Stimulated activated CD4-positive, alpha-beta T cell treated with anti-CD3 and anti-CD28 coated beads, Interleukin-15, amount 100 ng/mL, for 1 hour (primary cell): Measurements from ENCODE around the gene MTX1.

Experiments used
- DNase-seq, 2 donors: peaks; one replicate each; pipeline ENCODE4 v3.0.0-alpha.2; 2020; ENCODE audit warnings: low read depth in 1 of 2, low spot score in 1 of 2

Gene MTX1

DNA sequence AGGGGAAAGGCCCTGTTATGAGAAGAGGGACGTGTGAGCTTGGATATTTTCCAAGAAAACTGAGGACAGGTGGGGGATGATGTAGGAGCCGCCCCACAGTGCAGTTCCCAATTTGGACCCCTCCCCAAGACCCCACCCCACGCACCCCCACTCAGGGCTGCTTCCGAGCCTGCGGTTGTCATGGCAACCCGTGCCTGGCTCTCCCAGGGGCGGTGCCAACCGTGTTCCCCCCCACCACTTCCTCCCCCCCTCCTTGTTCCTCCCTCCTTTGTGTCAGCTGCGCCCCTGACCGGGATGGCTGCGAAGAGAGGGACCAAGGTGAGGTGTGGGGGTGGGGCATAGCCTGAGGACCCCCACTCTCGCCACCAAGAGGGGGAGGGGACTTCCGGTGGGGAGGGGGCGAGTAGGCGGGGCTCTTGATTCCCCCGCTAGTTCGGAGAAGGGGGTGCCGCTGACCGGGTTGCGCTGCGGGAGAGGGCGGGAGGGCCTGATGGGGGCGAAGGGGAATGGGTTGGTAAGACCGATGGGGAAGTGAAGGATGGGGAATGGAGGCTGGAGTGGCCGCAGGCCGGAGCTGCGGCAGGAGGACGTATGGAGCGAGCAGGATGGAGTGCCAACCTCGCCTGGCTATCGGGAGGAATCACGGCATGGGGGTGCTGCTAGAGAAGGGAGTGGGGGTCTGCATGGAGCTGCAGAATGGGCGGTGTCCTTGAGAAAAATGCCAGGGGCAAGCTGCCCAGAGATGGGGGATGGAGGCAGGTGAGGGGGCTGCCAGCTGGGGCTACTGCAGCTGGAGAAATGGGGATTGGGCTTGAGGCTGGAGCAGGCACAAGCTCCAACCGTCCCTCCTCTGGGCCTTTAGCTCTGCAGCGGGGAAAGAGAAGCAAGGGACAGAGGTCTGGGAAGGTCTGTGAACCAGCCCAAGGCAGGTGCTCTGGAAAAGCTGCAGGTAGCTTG, 33.9 kb upstream of the MTX1 start:
- peak in 1 of 2 donors; percentile 22 for DNase-seq

DNA sequence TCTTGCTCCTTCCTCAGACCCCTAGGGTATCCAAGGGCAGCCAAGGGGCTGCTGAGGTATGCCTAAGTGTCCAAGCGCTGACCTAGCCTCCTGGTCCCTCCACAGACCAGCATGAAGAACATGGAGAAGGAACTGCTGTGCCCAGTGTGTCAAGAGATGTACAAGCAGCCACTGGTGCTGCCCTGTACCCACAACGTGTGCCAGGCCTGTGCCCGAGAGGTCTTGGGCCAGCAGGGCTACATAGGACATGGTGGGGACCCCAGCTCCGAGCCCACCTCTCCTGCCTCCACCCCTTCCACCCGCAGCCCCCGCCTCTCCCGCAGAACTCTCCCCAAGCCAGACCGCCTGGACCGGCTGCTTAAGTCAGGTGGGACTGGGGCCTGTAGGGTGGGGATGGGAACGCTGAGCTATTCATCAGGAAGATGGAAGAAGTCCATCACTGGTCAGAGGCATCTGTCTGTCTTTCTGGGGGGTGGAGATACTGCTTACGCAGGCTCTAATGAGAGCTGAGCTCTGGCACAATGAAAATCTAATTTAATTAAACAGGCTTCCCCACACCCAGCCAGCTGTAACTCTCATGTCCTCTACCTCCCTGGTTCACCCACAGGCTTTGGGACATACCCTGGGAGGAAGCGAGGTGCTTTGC, 33.1 kb upstream of the MTX1 start:
- DNase-seq = no peak

DNA sequence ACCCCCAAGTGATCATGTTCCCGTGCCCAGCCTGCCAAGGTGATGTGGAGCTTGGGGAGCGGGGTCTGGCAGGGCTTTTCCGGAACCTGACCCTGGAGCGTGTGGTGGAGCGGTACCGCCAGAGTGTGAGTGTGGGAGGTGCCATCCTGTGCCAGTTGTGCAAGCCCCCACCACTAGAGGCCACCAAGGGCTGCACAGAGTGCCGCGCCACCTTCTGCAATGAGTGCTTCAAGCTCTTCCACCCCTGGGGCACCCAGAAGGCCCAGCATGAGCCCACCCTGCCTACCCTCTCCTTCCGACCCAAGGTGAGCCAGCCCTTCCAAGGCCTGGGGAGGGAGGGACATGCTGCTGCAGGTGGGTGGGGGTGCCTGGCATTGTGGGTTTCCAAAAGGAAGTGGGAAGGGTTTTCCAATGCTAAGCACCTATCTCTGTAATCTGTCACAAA, 32.5 kb upstream of the MTX1 start:
- no peak for DNase-seq

DNA sequence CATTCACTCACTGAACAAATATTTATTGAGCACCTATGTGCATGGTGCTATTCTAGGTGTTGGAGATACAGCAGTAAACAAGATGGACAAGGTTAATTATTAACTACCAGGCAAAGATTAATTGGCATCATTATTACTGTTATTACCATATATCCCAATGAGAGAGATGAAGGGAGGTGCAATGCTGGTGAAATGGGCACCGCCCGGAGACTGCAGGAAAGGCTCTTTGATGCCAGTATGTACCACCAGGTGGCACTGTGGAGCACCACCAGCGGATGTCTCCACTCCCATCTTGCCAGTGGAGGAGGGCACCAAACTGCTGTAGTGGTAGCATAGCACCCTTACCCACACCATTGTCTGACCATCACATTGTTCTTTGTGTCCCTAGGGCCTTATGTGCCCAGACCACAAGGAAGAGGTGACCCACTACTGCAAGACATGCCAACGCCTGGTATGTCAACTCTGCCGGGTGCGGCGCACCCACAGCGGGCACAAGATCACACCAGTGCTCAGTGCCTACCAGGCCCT, 31.9 kb upstream of the MTX1 start:
- DNase-seq = peak; percentile 69 to 75

DNA sequence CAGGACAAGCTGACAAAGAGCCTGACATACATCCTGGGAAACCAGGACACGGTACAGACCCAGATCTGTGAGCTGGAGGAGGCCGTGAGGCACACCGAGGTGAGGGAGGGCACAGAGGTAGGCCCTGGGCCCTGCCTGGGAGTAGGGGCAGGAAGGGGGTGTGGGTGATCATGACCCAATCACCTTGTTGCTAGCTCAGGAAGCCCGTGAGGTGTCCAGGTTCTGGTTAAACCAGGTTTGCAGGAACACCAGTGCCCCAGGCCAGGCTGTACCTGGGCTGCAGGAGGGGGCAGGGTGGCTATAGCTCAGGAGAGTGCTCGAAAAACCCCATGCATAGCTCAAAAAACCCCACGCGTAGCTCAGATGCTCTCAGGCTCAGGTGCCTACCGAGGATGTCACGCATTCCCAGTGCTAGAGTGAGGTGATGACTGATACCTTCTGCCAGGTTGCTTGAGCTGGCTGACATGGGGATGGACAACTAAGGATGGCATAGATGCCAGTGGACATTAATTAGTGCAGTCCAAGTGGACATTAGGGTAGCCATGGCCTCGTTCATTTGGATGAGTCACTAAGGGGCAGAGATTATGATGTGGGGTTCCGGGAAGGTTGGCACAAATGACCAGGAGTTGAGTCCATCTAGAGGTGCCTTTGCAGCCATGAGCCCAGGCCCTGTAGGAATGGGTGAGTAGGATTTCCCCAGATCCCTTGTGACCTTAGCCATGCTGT, 31.1 kb upstream of the MTX1 start:
- DNase-seq = no peak

DNA sequence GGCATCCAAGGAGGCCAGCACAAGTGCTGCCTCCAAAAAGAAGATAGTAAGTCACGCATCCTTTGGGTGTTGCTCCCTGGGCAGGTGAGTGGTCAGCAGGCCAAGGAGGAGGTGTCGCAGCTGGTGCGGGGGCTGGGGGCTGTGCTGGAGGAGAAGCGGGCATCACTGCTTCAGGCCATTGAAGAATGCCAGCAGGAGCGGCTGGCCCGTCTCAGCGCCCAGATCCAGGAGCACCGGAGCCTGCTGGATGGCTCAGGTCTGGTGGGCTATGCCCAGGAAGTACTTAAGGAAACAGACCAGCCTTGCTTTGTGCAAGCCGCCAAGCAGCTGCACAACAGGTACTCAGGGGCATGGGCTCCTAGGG, 30.6 kb upstream of the MTX1 start:
- DNase-seq = no peak

DNA sequence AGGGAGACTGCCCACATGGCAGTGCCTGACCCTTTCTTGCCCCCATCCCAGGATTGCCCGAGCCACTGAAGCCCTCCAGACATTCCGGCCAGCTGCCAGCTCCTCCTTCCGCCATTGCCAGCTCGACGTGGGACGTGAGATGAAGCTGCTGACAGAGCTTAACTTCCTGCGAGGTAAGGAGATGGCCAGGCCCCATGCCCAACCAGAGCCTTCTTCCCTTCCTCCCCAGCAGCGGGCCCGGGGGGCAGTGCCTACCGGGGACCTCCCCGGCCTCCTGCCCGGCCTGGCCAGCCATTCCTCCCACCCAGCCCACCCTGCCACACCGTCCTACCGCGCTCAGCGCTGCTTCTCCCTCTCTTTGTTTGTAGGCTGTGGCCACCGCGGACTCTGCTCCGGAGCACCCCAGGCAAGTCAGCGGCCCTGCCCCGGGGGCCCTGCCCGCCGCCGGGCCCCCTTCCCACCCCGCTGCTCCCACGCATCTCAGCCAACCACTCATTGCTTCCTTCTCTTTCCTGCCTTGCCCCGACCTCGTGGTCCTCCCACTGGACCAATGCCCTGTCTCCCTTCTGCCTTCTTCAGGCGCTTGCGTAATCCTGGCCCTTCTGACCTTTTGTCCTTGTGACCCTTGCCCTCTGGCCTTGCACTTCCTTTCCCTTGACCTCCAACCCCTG, 29.9 kb upstream of the MTX1 start:
- DNase-seq = no peak

DNA sequence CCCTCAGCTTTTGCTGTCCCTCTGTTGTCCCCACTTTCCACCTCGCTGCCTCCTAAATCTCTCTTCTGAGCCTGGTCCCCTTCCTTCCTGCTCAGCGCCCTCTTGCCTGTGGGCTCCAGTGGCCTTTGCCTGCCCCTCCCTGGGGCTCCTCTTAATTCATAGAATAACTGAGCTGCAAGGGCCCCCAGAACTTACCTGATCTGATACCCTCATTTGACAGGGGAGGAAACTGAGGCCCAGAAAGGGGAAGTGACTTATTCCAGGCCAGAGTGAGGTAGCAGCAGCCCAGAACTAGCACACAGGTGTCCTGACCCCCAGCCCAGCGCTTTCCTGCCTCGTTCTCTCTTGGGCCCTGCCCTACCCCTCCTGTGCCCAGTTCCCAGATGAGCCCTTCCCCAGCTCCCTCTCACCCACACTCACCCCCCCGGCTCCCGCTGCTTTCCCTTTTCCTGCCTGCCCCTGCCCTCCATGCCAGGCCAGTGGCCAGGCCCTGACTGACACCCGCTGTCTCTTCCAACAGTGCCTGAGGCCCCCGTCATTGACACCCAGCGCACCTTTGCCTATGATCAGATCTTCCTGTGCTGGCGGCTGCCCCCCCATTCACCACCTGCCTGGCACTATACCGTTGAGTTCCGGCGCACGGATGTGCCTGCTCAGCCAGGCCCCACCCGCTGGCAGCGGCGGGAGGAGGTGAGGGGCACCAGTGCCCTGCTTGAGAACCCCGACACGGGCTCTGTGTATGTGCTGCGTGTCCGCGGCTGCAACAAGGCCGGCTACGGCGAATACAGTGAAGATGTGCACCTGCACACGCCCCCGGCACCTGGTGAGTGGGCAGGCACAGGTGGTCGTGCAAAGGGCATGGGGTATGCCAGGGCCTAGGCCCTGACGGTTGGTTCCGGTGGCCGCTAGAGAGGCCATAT, 29.1 kb upstream of the MTX1 start:
- no peak for DNase-seq

DNA sequence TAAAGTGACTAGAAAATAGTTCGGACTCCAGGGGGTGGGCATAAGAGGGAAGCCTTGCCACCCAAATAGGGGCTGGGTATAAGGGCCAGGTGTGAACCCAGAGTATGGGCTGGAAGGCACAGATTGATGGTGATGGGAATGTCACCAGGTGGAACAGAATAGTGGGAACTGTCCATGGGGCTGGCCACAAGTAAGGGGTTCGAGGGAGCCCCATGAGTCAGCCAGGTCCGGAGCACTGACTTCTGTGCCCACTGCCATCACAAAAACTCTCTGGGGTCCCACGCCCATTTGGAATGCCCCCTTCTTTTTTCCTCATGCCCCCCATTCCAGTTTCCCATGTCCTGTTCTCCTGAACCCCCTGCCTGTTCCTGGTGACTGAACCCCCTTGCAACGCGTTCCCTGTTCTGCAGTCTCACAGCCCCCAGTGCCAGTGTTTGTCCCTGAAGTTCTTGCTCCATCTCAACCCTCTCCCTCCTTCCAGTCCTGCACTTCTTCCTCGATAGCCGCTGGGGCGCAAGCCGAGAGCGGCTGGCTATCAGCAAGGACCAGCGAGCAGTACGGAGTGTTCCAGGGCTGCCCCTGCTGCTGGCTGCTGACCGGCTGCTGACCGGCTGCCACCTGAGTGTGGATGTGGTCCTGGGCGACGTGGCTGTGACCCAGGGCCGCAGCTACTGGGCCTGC, 27.0 kb upstream of the MTX1 start:
- no peak for DNase-seq

DNA sequence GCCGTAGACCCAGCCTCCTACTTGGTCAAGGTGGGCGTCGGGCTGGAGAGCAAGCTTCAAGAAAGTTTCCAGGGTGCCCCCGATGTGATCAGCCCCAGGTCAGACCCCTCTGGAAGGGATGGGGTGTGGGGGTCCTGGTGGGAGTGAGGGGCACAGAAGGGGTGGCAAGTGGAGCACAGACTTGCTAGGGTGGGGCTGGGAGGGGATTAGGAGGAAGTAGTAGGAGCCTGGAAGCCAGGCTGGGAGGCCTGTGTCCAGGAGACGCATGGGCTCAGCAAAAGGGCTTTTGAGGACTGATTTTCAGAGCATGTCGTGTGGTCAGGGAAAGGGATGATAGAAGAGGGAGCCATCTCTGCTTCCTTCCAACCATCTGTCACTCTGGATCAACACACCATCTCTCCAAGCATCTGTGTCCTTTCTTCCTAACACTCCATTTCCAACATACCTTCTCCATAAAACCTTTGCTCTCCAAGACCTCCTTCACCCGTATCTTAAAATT, 26.4 kb upstream of the MTX1 start:
- no peak for DNase-seq

DNA sequence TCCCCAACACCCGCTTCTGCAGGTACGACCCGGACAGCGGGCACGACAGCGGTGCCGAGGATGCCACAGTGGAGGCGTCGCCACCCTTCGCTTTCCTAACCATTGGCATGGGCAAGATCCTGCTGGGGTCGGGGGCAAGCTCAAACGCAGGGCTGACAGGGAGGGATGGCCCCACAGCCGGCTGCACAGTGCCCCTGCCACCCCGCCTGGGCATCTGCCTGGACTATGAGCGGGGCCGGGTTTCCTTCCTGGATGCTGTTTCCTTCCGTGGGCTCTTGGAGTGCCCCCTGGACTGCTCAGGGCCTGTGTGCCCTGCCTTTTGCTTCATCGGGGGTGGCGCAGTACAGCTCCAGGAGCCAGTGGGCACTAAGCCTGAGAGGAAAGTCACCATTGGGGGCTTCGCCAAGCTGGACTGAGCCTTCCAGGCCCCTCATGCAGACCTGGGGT, 24.7 kb upstream of the MTX1 start:
- DNase-seq = no peak

DNA sequence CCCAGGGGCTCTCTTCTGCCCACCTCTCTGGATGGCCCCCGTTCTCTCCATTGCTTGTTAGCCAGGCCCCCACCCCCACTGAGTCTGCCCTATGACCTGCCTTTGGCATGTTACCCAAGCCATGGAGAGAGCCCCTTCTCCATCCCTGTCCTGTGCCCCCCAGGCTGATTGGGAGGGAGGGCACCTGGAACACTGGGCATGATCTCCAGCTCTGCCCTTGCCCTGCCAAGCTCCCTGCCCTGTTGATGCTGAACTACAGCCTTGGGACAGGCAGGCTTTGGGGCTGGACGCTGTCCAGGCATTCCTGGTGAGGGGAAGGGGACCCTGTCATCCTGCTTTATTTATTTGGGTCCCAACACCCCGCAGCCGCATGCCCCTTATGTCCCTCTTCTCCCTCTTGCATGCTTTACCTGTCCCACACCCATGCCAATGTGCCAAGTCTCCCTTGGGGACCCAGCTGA, 24.1 kb upstream of the MTX1 start:
- DNase-seq = no peak

DNA sequence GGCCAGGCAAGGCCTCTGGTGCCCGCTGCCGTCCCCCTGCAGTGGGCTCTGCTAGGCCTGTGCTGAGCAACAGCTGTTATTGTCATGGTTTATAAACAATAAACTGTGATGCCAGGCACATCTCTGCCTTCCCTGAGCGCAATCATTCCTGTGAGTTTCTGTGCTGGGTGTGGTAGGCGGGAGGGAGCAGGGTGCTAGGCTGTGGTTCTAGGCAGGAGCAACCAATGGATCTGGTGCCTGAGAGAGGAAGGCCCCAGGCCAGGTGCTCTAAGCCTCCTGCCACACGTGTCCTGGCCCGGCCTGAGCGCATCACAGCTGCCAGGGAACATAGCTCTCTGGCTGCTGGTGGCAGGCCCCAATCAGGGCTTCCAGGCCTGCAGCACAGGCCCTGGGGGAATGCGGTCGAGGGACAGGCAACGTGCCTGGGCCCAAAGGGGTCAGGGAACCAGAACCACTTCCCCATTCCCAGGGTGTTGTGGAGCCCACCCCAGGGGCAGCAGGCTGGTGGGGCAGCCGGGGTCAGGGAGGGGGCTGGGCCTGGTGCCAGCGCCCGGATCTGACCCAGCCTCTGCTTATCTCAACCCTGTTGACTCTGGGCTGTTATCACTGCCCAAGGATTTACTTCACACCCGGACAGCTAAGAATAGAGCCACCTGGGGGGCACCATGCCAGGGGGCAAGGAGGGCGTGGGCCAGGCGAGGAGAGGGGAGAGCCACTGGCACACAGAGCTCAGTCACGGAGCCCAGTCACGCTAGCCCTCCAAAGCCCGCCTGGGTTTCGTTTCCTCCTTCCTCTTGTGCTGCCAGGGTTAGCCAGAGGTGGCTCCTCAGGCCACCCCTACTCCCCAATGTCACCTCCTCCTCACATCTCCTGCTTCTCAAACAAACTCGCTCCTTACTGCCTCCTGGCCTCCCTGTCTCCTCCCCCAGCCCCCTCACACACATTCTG, 23.4 kb upstream of the MTX1 start:
- no peak for DNase-seq

DNA sequence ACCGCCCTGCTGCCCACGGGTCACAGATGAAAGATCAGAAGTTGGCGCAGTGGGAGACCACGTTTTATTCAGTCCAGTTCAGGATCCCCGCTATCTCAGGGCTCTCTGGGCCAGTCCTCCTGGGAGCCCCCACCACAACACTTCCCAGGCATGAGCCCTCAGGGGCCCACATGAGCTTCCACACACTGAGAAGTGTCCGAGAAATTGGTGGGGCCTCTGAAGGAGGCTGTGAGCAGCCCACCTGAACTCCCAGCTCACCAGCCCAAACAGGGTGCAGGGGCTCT, 22.8 kb upstream of the MTX1 start:
- DNase-seq = no peak

DNA sequence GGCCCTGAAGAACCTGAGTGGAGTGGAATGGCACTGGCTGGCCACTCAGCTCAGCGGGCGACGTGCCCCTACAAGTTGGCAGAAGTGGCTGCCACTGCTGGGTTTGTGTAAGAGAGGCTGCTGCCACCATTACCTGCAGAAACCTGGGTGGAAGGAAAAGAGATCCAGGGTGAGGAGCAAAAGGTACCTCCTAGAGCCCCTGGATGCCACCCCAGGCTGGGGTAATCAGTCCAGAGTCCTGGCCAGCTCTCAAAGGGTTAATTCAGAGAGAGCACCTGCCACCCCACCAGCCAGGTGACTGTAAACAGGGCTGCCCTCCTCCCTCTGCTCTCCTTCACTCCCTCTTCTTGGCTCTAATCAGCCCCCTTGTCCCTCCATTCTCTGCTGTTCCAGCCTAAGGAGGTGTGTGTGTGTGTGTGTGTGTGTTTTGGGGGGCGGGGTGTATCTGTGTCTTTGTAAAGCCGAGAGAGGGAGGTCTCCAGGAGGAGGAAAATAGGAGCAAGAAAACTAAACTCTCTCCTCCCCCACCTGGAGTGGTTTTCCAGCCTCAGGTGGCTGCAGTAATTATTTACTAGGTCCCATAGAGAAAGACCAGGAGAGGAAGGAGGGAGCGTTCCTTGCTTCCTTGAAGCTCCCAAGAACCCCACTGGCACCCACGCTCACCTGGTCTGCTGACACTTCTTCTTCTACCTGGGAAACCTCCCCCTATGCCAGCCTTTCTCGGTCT, 22.3 kb upstream of the MTX1 start:
- no peak for DNase-seq

DNA sequence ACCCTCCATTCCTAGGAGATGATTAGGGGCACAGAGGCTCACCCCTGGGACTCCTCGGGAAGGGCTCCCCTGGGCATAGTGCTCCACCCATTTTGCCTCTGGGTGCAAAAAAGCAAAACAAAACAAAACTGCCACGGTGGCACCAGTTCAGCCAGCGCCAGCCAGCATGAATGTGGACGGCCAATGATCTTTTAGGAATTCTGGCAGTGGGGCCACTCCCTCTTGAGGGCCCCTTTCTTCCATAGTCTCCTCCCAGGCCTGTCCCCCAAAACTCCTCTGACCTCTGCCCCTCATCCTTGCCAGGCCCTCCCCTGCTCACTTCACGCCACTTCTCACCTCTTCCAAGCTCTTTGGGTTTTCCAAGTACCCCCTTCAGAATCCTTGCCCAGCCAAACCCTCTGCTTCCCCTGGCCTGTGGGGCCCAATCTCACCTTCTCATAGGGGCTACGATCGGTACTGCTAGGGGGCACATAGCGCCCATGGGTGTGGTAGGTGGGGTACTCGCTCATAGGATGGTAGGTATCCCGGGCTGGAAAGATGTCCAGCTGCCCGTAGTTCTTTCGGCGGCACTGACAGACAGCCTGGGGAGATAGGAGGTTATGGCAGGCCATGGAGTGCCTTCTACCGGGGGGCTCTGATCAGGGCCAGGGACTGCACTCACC, 21.6 kb upstream of the MTX1 start:
- no peak for DNase-seq

DNA sequence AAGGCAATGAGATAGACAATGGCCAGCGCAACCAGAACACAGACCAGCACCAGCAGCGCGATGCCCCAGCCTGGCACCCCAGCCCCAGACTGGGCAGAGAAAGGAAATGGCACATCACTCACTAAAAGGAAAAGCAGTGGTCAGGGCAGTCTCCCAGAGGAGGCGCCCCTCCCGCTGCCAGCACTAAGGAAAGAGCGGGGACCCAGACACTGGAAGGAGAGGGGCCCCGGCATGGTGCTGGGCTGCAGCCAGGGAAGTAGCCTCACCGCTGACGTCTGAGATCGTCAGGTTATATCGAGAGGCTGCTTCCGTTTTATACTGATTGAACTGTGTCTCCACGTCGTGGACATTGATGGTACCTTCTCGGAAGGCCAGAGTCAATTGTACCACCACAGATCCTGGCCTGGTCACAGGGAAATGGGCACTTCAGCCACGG, 21.0 kb upstream of the MTX1 start:
- DNase-seq = no peak
